Adipose tissue (tissue), 3 donors: ENCODE data around the gene SLC6A17. TPM values are rescaled to one million over a fixed set of nuclear protein-coding genes. Genes with fewer than 3 reads are reported as not detected.

Experiments used
- H3K27ac ChIP-seq: one replicate; pipeline ENCODE4 v1.5.1; 2013; ENCODE audit warnings: low read depth, low read length
- WGBS, 3 donors: extraction: QIAGEN DNeasy Blood & Tissue Kit; methylation state at CpG; one replicate each; pipeline ENCODE4 v1.1.7; 2013; 5-methylcytosine and 5-hydroxymethylcytosine counted together
- polyA plus RNA-seq, 3 donors: library from polyadenylated mRNA; stranded (reverse); fragments of 200-250 nt; gene quantifications; one replicate each; pipeline ENCODE4 v1.2.3, GENCODE V29; 2013
- donor health status: healthy with polysubstance abuse.
- donor health status: Bipolar disorder and iron deficiency.
- donor health status: healthy.

The SLC6A17 gene
- polyA plus RNA-seq, 3 donors, result 0.36 to 0.91 TPM; not detected in 1

DNA sequence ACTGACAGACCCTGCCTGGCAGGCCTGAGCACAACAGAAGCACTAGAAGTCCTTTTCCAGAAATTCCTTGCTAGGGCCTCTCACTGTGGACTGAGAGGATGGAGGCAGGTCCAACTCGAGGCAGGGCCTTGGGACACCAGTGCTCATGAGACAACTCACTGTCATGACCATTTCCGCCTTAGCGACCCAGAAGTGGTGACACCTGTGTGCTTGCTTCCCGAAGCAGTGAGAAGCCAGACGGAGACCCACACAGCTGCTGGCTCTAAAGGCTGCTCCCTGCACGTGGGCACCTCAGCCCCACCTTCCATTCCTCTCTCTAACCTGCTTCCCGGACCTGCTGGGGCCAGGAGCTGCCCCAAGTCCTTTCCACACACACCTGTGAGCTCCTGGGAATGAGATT lies 92.9 kb downstream of the SLC6A17 start:
- WGBS, 3 donors, result 59 to 71% (median 65%) methylated on average over 7 of the region's 7 CpGs
- H3K27ac ChIP-seq, result no peak overlapping the region

DNA sequence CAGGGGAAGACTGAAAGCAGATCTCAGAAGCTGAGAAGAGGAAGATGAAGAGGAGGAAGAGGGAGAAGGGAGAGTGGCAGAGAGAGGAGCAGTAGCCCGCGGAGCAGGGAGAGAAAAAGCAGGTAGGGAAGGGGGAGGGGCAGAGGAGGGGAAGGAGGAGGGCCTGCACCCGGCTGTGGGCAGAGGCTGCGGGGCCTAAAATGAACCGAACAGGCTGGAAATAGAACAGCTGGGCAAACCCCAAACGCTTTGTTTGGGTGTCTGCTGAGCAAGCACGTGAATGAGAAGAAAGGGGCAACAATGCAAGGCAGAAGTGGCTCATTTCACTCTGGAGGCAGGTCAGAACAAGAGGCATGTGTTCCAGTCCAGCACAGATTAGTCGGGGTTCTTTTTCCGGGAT lies 93.3 kb downstream of the SLC6A17 start:
- no peak overlapping the region for H3K27ac ChIP-seq

DNA sequence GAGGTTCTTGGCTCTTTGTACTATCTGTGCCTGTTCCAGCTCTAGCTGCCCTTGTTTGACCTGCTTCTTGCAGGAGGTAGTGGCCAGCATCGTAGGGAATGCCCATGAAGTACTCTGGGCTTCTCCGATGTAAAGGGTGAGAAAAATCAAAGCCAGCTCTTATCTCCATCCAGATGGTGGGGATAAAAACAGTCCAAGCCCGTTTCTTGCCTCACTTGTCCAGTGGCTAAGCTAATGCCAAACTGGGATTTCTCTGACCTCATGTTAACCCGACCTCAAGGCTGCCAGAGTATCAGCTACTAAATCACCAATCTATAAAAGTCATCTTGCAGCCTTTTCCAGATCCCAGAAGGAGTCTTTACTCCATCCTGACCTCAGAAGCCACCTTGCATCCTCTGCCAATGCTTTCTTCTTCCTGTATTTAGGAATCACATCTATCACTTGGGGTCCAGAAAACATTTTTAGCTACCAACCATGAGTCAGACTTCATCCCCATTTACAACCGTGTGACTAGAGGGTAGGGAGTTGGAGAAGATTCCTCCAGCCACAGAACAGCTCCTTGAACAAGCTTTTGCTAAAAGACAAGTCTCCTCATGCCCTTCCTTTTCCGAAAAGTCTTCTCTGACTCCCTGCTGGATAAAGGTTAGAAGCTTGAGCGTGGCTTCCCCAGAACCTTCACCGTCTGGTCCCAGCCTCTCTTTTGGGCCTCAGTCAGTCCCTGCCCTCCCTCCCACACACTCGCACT lies 95.8 kb downstream of the SLC6A17 start:
- WGBS, 3 donors, result 73 to 78% (median 77%) methylated on average over 9 of the region's 9 CpGs
- H3K27ac ChIP-seq, result no peak overlapping the region

More for the DNA sequence above, 93.3 kb downstream of the SLC6A17 start:
- 18 to 44% (median 35%) methylated on average over 8 to 9 of the region's 9 CpGs for WGBS, 3 donors

- no peak overlapping the region for H3K27ac ChIP-seq
- 76 to 88% (median 80%) methylated on average over 4 of the region's 4 CpGs for WGBS, 3 donors
Measured at GRCh38 chr1:110248746-110249145, 98.5 kb downstream of the SLC6A17 start.

DNA sequence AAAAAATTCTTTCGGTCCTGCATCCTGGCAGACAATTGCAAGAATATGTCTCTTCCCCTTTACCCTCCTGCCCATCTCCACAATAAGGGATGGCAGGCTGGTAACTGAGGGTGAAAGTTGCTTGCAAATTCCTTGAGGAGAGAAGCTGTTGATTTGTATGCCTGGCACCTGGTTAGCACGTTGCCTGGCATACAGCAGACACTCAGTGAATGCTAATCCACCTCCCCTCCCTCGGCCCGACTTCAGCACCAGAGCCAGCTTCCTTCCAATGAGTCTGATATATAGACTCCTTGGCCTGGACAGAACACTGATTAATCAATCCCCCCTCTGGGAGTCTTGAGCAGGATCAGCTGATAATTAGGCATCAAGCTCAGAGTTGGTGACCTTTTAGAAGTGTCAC lies 99.0 kb downstream of the SLC6A17 start:
- WGBS, 3 donors, result 77 to 90% (median 89%) methylated on average over 4 of the region's 4 CpGs
- H3K27ac ChIP-seq, result no peak overlapping the region

GRCh38 chr1:110250008-110250407 lies 99.7 kb downstream of the SLC6A17 start:
- WGBS, 3 donors, result 81 to 91% (median 81%) methylated on average over 4 of the region's 4 CpGs
- no peak overlapping the region for H3K27ac ChIP-seq

- no peak overlapping the region for H3K27ac ChIP-seq
- 74 to 96% (median 77%) methylated on average over 2 of the region's 2 CpGs for WGBS, 3 donors
Measured at GRCh38 chr1:110250749-110251148, 100.5 kb downstream of the SLC6A17 start.

Other genes starting within 250 kb of the SLC6A17 start
- 10 to 100 TPM; 10.6 to 82.1 (median 18.6) TPM for gene CSF1, start 239.6 kb upstream of the SLC6A17 start, polyA plus RNA-seq
- 10 to 100 TPM; 36.7 to 73.6 (median 67.0) TPM for gene AHCYL1, start 165.7 kb upstream of the SLC6A17 start, polyA plus RNA-seq
- gene STRIP1, start 115.9 kb upstream of the SLC6A17 start, polyA plus RNA-seq, result 10 to 100 TPM; 10.4 to 16.3 (median 11.7) TPM
- under 1 TPM in 2 of 3 donors, not detected in 1; 0.07 TPM for gene ALX3, start 79.8 kb upstream of the SLC6A17 start, polyA plus RNA-seq
- gene UBL4B, start 38.1 kb upstream of the SLC6A17 start, polyA plus RNA-seq, result under 1 TPM; 0.07 to 0.45 (median 0.09) TPM
- 1 to 10 TPM; 3.7 to 4.9 (median 4.3) TPM for gene KCNC4, start 59.8 kb downstream of the SLC6A17 start, polyA plus RNA-seq
- 1 to 10 TPM; 1.7 to 5.1 (median 4.0) TPM for gene RBM15, start 188.9 kb downstream of the SLC6A17 start, polyA plus RNA-seq
- 1 to 10 TPM in 2 of 3 donors, under 1 TPM in 1; 0.35 to 7.5 (median 2.9) TPM for gene SLC16A4, start 240.5 kb downstream of the SLC6A17 start, polyA plus RNA-seq